Neural cell (in vitro differentiated cells): ENCODE data around the gene TRPM7. TPM values are rescaled to one million over a fixed set of nuclear protein-coding genes. Genes with fewer than 3 reads are reported as not detected.

Experiments
- H2AFZ ChIP-seq: fragments of 200-600, 300-800 bp; sonication (generic), shearing (Covaris generic); 2 replicates; pipeline ENCODE4 v1.6.0; 2014; ENCODE audit warnings: low read depth, mild to moderate bottlenecking, antibody characterized with exemption, low read length, moderate library complexity
- H3F3A ChIP-seq: fragments of 200-600 bp; shearing (Covaris generic); 2 replicates; pipeline ENCODE4 v1.6.1; 2016; ENCODE audit warnings: mild to moderate bottlenecking, moderate library complexity, mixed read lengths, antibody characterized with exemption, low read length; ENCODE audit not compliant: insufficient read depth, poor library complexity, severe bottlenecking
- H3K27ac ChIP-seq: fragments of 200-600, 300-800 bp; sonication (generic), shearing (Covaris generic); 2 replicates; pipeline ENCODE4 v1.5.1; 2014; ENCODE audit warnings: mild to moderate bottlenecking, low read length, moderate library complexity
- H3K27me3 ChIP-seq: fragments of 300-800, 200-600 bp; sonication (generic), shearing (Covaris generic); 2 replicates; pipeline ENCODE4 v1.6.0; 2014; ENCODE audit warnings: mild to moderate bottlenecking, low read depth, low read length, moderate library complexity; ENCODE audit not compliant: insufficient read depth
- H3K36me3 ChIP-seq: fragments of 300-800, 200-600 bp; sonication (generic), shearing (Covaris generic); 2 replicates; pipeline ENCODE4 v1.5.1; 2014; ENCODE audit warnings: mild to moderate bottlenecking, antibody characterized with exemption, low read length, moderate library complexity; ENCODE audit not compliant: insufficient read depth
- H3K4me2 ChIP-seq: fragments of 300-800, 200-600 bp; sonication (generic), shearing (Covaris generic); 2 replicates; pipeline ENCODE4 v1.6.0; 2014; ENCODE audit warnings: mild to moderate bottlenecking, low read length
- H3K4me3 ChIP-seq: fragments of 300-800, 200-600 bp; sonication (generic), shearing (Covaris generic); 2 replicates; pipeline ENCODE4 v1.5.1; 2014; ENCODE audit warnings: mild to moderate bottlenecking, low read length, moderate library complexity
- H3K79me2 ChIP-seq: fragments of 200-600 bp; shearing (Covaris generic); replicated peaks from 2 replicates; pipeline ENCODE4 v1.6.0; 2014; ENCODE audit warnings: mild to moderate bottlenecking, low read length, moderate library complexity; ENCODE audit not compliant: insufficient read depth
- H3K9ac ChIP-seq: fragments of 300-800, 200-600 bp; sonication (generic), shearing (Covaris generic); 2 replicates; pipeline ENCODE4 v1.6.1; 2016; ENCODE audit warnings: mild to moderate bottlenecking, low read length, mixed read lengths
- H3K9me2 ChIP-seq: fragments of 200-600 bp; shearing (Covaris generic); 2 replicates; pipeline ENCODE4 v1.6.1; 2016; ENCODE audit warnings: mild to moderate bottlenecking, low read length, mixed read lengths; ENCODE audit not compliant: insufficient read depth
- H3K9me3 ChIP-seq: fragments of 200-600, 300-800 bp; sonication (generic), shearing (Covaris generic); 2 replicates; pipeline ENCODE4 v1.6.1; 2016; ENCODE audit warnings: mild to moderate bottlenecking, mixed run types, low read length, moderate library complexity, mixed read lengths
- H4K20me1 ChIP-seq: fragments of 200-600 bp; shearing (Covaris generic); 2 replicates; pipeline ENCODE4 v1.6.1; 2016; ENCODE audit warnings: mild to moderate bottlenecking, mixed run types; ENCODE audit not compliant: insufficient read depth
- CTCF ChIP-seq: fragments of 450-650 bp; IDR thresholded peaks from 2 replicates; pipeline ENCODE4 v1.5.1; 2014; ENCODE audit warnings: antibody characterized with exemption, mild to moderate bottlenecking, moderate library complexity; ENCODE audit not compliant: poor library complexity, severe bottlenecking
- EP300 ChIP-seq: fragments of 450-650 bp; conservative IDR thresholded peaks from 2 replicates; pipeline ENCODE4 v1.6.1; 2014; ENCODE audit warnings: antibody characterized with exemption, mild to moderate bottlenecking, moderate library complexity; ENCODE audit not compliant: poor library complexity, severe bottlenecking
- EZH2 ChIP-seq: fragments of 200-600, 300-800 bp; shearing (Covaris generic), sonication (generic); IDR thresholded peaks from 2 replicates; pipeline ENCODE4 v1.6.1; 2014; ENCODE audit warnings: antibody characterized with exemption, low read length, borderline replicate concordance, mild to moderate bottlenecking; ENCODE audit not compliant: insufficient read depth, poor library complexity, severe bottlenecking
- MXI1 ChIP-seq: fragments of 450-650 bp; conservative IDR thresholded peaks from 2 replicates; pipeline ENCODE4 v1.6.1; 2014; ENCODE audit warnings: antibody characterized with exemption, mild to moderate bottlenecking; ENCODE audit not compliant: poor library complexity, severe bottlenecking
- POLR2AphosphoS5 ChIP-seq: IDR thresholded peaks from 2 replicates; pipeline ENCODE4 v1.6.1; 2012
- RAD21 ChIP-seq: fragments of 450-650 bp; conservative IDR thresholded peaks from 2 replicates; pipeline ENCODE4 v1.6.1; 2014; ENCODE audit warnings: antibody characterized with exemption, mild to moderate bottlenecking, moderate library complexity
- REST ChIP-seq: IDR thresholded peaks from 2 replicates; pipeline ENCODE4 v1.6.1; 2012; ENCODE audit warnings: borderline replicate concordance
- SMC3 ChIP-seq: fragments of 450-650 bp; conservative IDR thresholded peaks from 2 replicates; pipeline ENCODE4 v1.6.1; 2014; ENCODE audit warnings: antibody characterized with exemption, mild to moderate bottlenecking, moderate library complexity; ENCODE audit not compliant: poor library complexity
- TAF1 ChIP-seq: IDR thresholded peaks from 2 replicates; pipeline ENCODE4 v1.6.1; 2012; ENCODE audit warnings: low read depth
- polyA plus RNA-seq: library from polyadenylated mRNA; depleted of rRNA; stranded (reverse); fragments of >200 nt; gene quantifications from 2 replicates; pipeline ENCODE4 v1.2.3, GENCODE V29; 2014

TRPM7 gene
- polyA plus RNA-seq, 1 donor from 2014 or later: 30.7 TPM

- Histone ChIP-seq H3K9me2 (no peaks in the 10 kb centered on the region), H3K79me2 (no peaks in the 10 kb centered on the region), H4K20me1 (no peaks in the 10 kb centered on the region), H3K27me3 (no peaks in the 10 kb centered on the region), H3K4me2 (no peak overlapping the region), H2AFZ (no peak overlapping the region), H3K4me3 (no peak overlapping the region), H3F3A (no peaks in the 10 kb centered on the region), H3K27ac (no peak overlapping the region), H3K9me3 (no peaks in the 10 kb centered on the region), H3K36me3 (peaks cover 4% of the 10 kb centered on the region), H3K9ac (no peak overlapping the region)
- no peak for TF ChIP-seq EZH2
- no peak for TF ChIP-seq CTCF
- TF ChIP-seq POLR2AphosphoS5: no peak
- TF ChIP-seq EP300: no peak
- TF ChIP-seq REST: no peak
- no peak for TF ChIP-seq TAF1
- no peak for TF ChIP-seq RAD21
- TF ChIP-seq MXI1: no peak
- TF ChIP-seq SMC3: no peak
These were observed 20.7 kb downstream of the TRPM7 start for GRCh38 chr15:50665938-50666337.

- Histone ChIP-seq H3K9me2 (no peaks in the 10 kb centered on the region), H4K20me1 (no peaks in the 10 kb centered on the region), H3K9ac (no peak overlapping the region), H3K4me3 (no peak overlapping the region), H3K27me3 (no peaks in the 10 kb centered on the region), H3K79me2 (no peaks in the 10 kb centered on the region), H3K36me3 (no peaks in the 10 kb centered on the region), H3F3A (no peaks in the 10 kb centered on the region), H3K4me2 (no peak overlapping the region), H3K9me3 (no peaks in the 10 kb centered on the region), H3K27ac (no peak overlapping the region), H2AFZ (no peak overlapping the region)
- TF ChIP-seq EP300: no peak
- TF ChIP-seq REST: no peak
- no peak for TF ChIP-seq MXI1
- TF ChIP-seq EZH2: no peak
- TF ChIP-seq TAF1: no peak
- TF ChIP-seq RAD21: no peak
- TF ChIP-seq SMC3: no peak
- no peak for TF ChIP-seq CTCF
- TF ChIP-seq POLR2AphosphoS5: no peak
These were observed 31.0 kb downstream of the TRPM7 start for GRCh38 chr15:50655555-50655954.
